ENCODE measurements around the gene TGOLN2. TPM values are rescaled to one million over a fixed set of nuclear protein-coding genes. Genes with fewer than 3 reads are reported as not detected.

The TGOLN2 gene
- total RNA-seq, 1 donor from 2014 or later = 47.1 TPM

DNA sequence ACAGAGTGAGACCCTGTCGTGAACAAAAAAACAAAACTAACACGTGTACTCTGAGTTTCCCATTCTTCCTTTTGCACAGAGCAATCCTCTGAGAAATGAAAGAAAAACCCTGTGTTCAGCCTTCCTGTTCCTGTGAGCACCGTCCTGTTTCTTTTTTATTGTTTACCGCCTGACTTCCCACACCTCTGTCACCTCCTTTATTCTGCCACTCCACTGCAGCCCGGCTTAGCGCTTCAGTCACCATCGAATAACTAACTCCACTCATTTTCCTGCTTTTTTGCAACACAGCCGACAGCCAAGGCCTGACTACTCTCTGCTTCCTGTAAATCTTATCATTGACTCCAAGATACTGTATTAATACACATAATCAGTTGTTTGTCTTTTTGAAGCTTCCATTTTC is 40.9 kb downstream of the TGOLN2 start:
- no peaks in the 10 kb centered on the region for H3K36me3 Mint-ChIP-seq (ENCODE audit: unreplicated experiment)
- no peak for DNase-seq
- TF ChIP-seq, protein P1, sequence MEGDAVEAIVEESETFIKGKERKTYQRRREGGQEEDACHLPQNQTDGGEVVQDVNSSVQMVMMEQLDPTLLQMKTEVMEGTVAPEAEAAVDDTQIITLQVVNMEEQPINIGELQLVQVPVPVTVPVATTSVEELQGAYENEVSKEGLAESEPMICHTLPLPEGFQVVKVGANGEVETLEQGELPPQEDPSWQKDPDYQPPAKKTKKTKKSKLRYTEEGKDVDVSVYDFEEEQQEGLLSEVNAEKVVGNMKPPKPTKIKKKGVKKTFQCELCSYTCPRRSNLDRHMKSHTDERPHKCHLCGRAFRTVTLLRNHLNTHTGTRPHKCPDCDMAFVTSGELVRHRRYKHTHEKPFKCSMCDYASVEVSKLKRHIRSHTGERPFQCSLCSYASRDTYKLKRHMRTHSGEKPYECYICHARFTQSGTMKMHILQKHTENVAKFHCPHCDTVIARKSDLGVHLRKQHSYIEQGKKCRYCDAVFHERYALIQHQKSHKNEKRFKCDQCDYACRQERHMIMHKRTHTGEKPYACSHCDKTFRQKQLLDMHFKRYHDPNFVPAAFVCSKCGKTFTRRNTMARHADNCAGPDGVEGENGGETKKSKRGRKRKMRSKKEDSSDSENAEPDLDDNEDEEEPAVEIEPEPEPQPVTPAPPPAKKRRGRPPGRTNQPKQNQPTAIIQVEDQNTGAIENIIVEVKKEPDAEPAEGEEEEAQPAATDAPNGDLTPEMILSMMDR (IDR thresholded peaks at IDR 0.05; ENCODE audit: partially characterized antibody, unreplicated experiment) = no peak
- H3K4me3 Mint-ChIP-seq (ENCODE audit: unreplicated experiment) = no peak overlapping the region
- H3K9me3 Mint-ChIP-seq (ENCODE audit: unreplicated experiment) = peaks cover 8% of the 10 kb centered on the region
- no peak overlapping the region for H3K27ac Mint-ChIP-seq (ENCODE audit: unreplicated experiment)
- H3K4me1 Mint-ChIP-seq (ENCODE audit: low read depth, unreplicated experiment) = peaks cover 31% of the 10 kb centered on the region
- peaks cover 4% of the 10 kb centered on the region for H3K27me3 Mint-ChIP-seq (ENCODE audit: unreplicated experiment)

DNA sequence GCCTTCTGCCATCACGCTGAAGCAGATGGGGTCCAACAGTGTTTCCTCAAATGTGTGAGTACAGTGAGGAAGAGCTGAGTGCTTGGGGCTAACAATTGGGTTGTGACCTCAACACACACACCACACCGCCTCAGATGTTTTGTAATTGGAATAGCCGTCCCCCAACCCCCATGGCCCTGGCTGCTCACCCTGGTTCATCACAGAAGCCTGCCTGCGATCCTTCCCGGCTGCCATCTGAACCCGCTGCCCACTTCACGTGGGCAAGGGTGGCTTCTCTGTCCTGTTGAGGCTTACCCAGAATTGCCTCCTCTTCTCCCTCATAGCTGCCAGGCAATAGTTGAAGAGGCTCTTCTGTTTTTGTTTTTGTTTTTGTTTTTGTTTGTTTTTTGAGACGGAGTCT is 44.1 kb downstream of the TGOLN2 start:
- H3K27ac Mint-ChIP-seq (ENCODE audit: unreplicated experiment) = no peak overlapping the region

DNA sequence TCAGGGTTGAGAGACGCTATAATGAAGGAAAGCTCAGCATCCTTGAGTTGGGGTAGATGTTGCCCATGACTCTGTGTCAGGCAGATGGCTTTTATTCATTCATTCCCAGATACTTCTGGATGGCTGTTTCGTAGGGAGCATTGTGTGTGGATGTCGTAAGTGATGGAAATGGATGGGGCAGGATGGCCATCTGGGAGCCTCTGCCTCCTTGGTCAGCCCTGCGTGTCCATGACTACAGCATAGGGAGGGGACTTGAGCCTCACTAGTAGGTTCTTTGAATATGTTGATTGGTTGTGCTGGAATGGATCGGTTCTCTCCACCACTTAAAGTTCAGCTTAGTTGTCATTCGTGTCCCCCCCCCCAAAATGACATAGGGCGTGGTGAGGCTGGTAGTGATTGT is 44.9 kb downstream of the TGOLN2 start:
- Mint-ChIP-seq H3K9me3 (ENCODE audit: unreplicated experiment) (peaks cover 8% of the 10 kb centered on the region), H3K27ac (ENCODE audit: unreplicated experiment) (no peak overlapping the region), H3K4me1 (ENCODE audit: low read depth, unreplicated experiment) (peaks cover 19% of the 10 kb centered on the region), H3K27me3 (ENCODE audit: unreplicated experiment) (peaks cover 10% of the 10 kb centered on the region), H3K36me3 (ENCODE audit: unreplicated experiment) (no peaks in the 10 kb centered on the region), H3K4me3 (ENCODE audit: unreplicated experiment) (no peak overlapping the region)
- no peak for DNase-seq
- TF ChIP-seq, protein P1 (IDR thresholded peaks at IDR 0.05; ENCODE audit: partially characterized antibody, unreplicated experiment) = no peak

More for the DNA sequence above, 44.1 kb downstream of the TGOLN2 start:
- Mint-ChIP-seq H3K36me3 (ENCODE audit: unreplicated experiment) (no peaks in the 10 kb centered on the region), H3K27me3 (ENCODE audit: unreplicated experiment) (peaks cover 10% of the 10 kb centered on the region), H3K9me3 (ENCODE audit: unreplicated experiment) (peaks cover 10% of the 10 kb centered on the region), H3K4me1 (ENCODE audit: low read depth, unreplicated experiment) (peaks cover 26% of the 10 kb centered on the region), H3K4me3 (ENCODE audit: unreplicated experiment) (no peak overlapping the region)
- TF ChIP-seq, protein P1 (IDR thresholded peaks at IDR 0.05; ENCODE audit: partially characterized antibody, unreplicated experiment) = no peak
- DNase-seq = no peak

DNA sequence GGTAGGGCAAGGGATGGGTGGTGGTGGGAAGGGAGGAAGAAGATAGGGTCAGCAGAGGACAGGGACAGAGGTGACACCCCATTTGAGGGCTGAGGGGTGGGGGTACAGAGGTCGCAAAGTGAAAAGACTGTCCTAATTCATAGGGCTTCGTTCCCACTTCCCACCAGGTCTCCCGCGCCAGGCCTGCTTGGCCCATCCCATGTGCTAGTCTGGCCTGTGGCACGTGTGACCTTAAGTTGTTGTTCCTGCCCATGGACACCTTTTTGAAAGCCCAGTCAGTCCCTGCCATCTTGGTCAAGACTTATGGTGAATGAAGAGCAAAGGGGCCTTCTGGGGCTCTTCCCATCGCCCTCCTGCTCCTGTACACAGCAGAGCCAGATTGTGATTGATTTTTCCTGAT is 46.2 kb downstream of the TGOLN2 start:
- peaks cover 6% of the 10 kb centered on the region for H3K9me3 Mint-ChIP-seq (ENCODE audit: unreplicated experiment)
- H3K4me3 Mint-ChIP-seq (ENCODE audit: unreplicated experiment) = no peak overlapping the region
- H3K27me3 Mint-ChIP-seq (ENCODE audit: unreplicated experiment) = peaks cover 10% of the 10 kb centered on the region
- DNase-seq = no peak
- peaks cover 14% of the 10 kb centered on the region for H3K4me1 Mint-ChIP-seq (ENCODE audit: low read depth, unreplicated experiment)
- H3K27ac Mint-ChIP-seq (ENCODE audit: unreplicated experiment) = peak overlapping the region; percentile 4
- TF ChIP-seq, protein P1 (IDR thresholded peaks at IDR 0.05; ENCODE audit: partially characterized antibody, unreplicated experiment) = no peak
- no peaks in the 10 kb centered on the region for H3K36me3 Mint-ChIP-seq (ENCODE audit: unreplicated experiment)

DNA sequence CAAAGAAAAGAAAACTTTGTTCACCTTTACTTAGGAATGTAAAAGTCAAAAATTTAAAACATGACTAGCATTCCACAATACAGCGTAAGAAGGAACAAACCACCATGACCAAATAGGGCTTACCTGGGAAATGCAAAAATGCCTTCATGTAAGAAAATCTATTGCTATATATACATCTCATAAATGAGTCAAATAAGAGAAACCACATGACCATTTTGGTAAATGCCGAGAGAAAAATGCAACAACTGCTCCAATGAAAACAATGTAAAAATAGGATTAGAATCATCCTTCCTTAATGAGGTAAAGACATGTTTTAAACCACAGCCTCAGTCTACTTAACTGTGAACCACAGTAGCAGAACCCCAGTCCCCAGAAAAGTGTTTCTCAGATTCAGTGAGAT is 49.4 kb downstream of the TGOLN2 start:
- DNase-seq = no peak
- Mint-ChIP-seq H3K27me3 (ENCODE audit: unreplicated experiment) (peaks cover 8% of the 10 kb centered on the region), H3K27ac (ENCODE audit: unreplicated experiment) (no peak overlapping the region), H3K4me1 (ENCODE audit: low read depth, unreplicated experiment) (peaks cover 13% of the 10 kb centered on the region), H3K9me3 (ENCODE audit: unreplicated experiment) (peaks cover 4% of the 10 kb centered on the region), H3K4me3 (ENCODE audit: unreplicated experiment) (no peak overlapping the region), H3K36me3 (ENCODE audit: unreplicated experiment) (no peaks in the 10 kb centered on the region)
- TF ChIP-seq, protein P1 (IDR thresholded peaks at IDR 0.05; ENCODE audit: partially characterized antibody, unreplicated experiment) = no peak

Measured in glutamatergic neuron (in vitro differentiated cells).